HG03354 (cell line): ENCODE data around the gene NSDHL.

ENCODE experiments used
- ATAC-seq: cut with Tn5 transposase; IDR thresholded peaks from one replicate; pipeline ENCODE4 v1.9.1; 2021; ENCODE audit warnings: mild to moderate bottlenecking; ENCODE audit not compliant: unreplicated experiment, poor library complexity, severe bottlenecking

NSDHL gene

GRCh38 chrX:152892499-152892898 lies 61.6 kb downstream of the NSDHL start:
- no peak for ATAC-seq

GRCh38 chrX:152892999-152893891 lies 62.4 kb downstream of the NSDHL start:
- ATAC-seq: no peak

- ATAC-seq: no peak
Observed at GRCh38 chrX:152893980-152894610, 63.2 kb downstream of the NSDHL start.

- no peak for ATAC-seq
Observed at GRCh38 chrX:152895121-152895520, 64.3 kb downstream of the NSDHL start.

- ATAC-seq: no peak
Observed at GRCh38 chrX:152895724-152896420, 65.0 kb downstream of the NSDHL start.

- no peak for ATAC-seq
Observed at GRCh38 chrX:152896450-152896849, 65.6 kb downstream of the NSDHL start.

GRCh38 chrX:152897222-152898131 lies 66.6 kb downstream of the NSDHL start, which contains the start of gene ZNF185:
Gene ZNF185, plus strand, starts transcription at chrX:152898067. Its CDS starts 16,423 bp downstream, at chrX:152914490.
- ATAC-seq: no peak

- ATAC-seq: no peak
Observed at GRCh38 chrX:152898442-152898841, 67.6 kb downstream of the NSDHL start.

- ATAC-seq: no peak
Observed at GRCh38 chrX:152899111-152899873, 68.4 kb downstream of the NSDHL start.

- ATAC-seq: no peak
Observed at GRCh38 chrX:152899874-152900719, 69.2 kb downstream of the NSDHL start.

- no peak for ATAC-seq
Observed at GRCh38 chrX:152900937-152901445, 70.1 kb downstream of the NSDHL start.

- ATAC-seq: no peak
Observed at GRCh38 chrX:152901816-152902501, 71.1 kb downstream of the NSDHL start.

GRCh38 chrX:152902502-152902820 lies 71.6 kb downstream of the NSDHL start:
- ATAC-seq: no peak

GRCh38 chrX:152903589-152903988 lies 72.7 kb downstream of the NSDHL start:
- ATAC-seq: no peak

- no peak for ATAC-seq
Observed at GRCh38 chrX:152904151-152905080, 73.6 kb downstream of the NSDHL start.

GRCh38 chrX:152905081-152905420 lies 74.2 kb downstream of the NSDHL start:
- ATAC-seq: no peak
